GM12878 (cell line): ENCODE measurements around the gene PRDM16. TPM values are rescaled to one million over a fixed set of nuclear protein-coding genes. Genes with fewer than 3 reads are reported as not detected.

Experiments
- ATAC-seq: fragments of 200-7000 bp; cut with Tn5 transposase; 3 replicates; pipeline ENCODE4 v1.9.1; 2020; ENCODE audit warnings: mild to moderate bottlenecking, moderate library complexity
- BruUV-seq: library from RNA; stranded (reverse); fragments of 400-500 nt; replicated peaks from 2 replicates; lab custom pipeline; 2021; lab: Mats Ljungman, UMichigan
- CTCF ChIA-PET: fragments of 300-600 bp; sonication (Branson Sonifier 250); formaldehyde crosslinking; extraction: SDS; loops from one replicate; lab custom pipeline; 2021; ENCODE audit warnings: inconsistent platforms; lab: Yijun Ruan, JAX
- POLR2A ChIA-PET: fragments of 350-600 bp; formaldehyde crosslinking; extraction: SDS; loops from one replicate; lab custom pipeline; 2021; ENCODE audit warnings: inconsistent platforms; lab: Charles Lee
- RAD21 ChIA-PET: fragments of 300-600 bp; sonication (Branson Sonifier 250); formaldehyde crosslinking; loops from one replicate; lab custom pipeline; 2023; ENCODE audit warnings: antibody characterized with exemption; ENCODE audit not compliant: unreplicated experiment; lab: Charles Lee
- SMC1A ChIA-PET: fragments of 300-600 bp; sonication (Branson Sonifier 250); formaldehyde crosslinking; loops from one replicate; lab custom pipeline; 2023; ENCODE audit not compliant: unreplicated experiment, uncharacterized antibody; lab: Charles Lee
- DNase-seq: peaks from one replicate; pipeline ENCODE4 v3.0.0-alpha.2; 2011; ENCODE audit warnings: low read depth, low spot score
- FAIRE-seq: peaks from 3 replicates; lab custom pipeline; 2011; peaks lifted over from hg19 to GRCh38; lab: Jason Lieb, UNC
- H2AFZ ChIP-seq: 2 replicates; pipeline ENCODE4 v1.6.0; 2011; ENCODE audit warnings: low read depth, low read length, control low read depth; ENCODE audit not compliant: control insufficient read depth
- H3K27ac ChIP-seq: 2 replicates; pipeline ENCODE4 v1.5.1; 2011; ENCODE audit warnings: control low read depth; ENCODE audit not compliant: control insufficient read depth, insufficient read depth
- H3K27me3 ChIP-seq, 2 experiments: replicated peaks in 1 of 2; 2 replicates each; pipeline versions ENCODE4 v1.6.0 to v1.6.1; 2011; ENCODE audit warnings: low read length in 1 of 2; ENCODE audit not compliant: control insufficient read depth in 2 of 2, insufficient read depth in 2 of 2
- H3K36me3 ChIP-seq, 2 experiments: 2 replicates each; pipeline ENCODE4 v1.5.1; 2011; ENCODE audit warnings: low read length in 1 of 2; ENCODE audit not compliant: control insufficient read depth in 2 of 2, insufficient read depth in 2 of 2
- H3K4me1 ChIP-seq: 2 replicates; pipeline ENCODE4 v1.6.1; 2011; ENCODE audit warnings: mild to moderate bottlenecking, low read length, moderate library complexity, mixed read lengths; ENCODE audit not compliant: control insufficient read depth, insufficient read depth
- H3K4me2 ChIP-seq: 2 replicates; pipeline ENCODE4 v1.6.0; 2011; ENCODE audit warnings: control low read depth; ENCODE audit not compliant: control insufficient read depth, insufficient read depth
- H3K4me3 ChIP-seq: fragments of 200-600 bp; sonication (generic); 2 replicates; pipeline ENCODE4 v1.5.1; 2016
- H3K79me2 ChIP-seq: 2 replicates; pipeline ENCODE4 v1.6.0; 2011; ENCODE audit warnings: low read length; ENCODE audit not compliant: control insufficient read depth, insufficient read depth
- H3K9ac ChIP-seq: 2 replicates; pipeline ENCODE4 v1.8.0; 2011; ENCODE audit warnings: low read length, control low read depth, mixed read lengths; ENCODE audit not compliant: control insufficient read depth, insufficient read depth
- H3K9me3 ChIP-seq: replicated peaks from 3 replicates; pipeline ENCODE4 v1.5.1; 2011; ENCODE audit warnings: mild to moderate bottlenecking, low read length; ENCODE audit not compliant: control insufficient read depth, insufficient read depth
- H4K20me1 ChIP-seq: 2 replicates; pipeline ENCODE4 v1.6.0; 2011; ENCODE audit not compliant: control insufficient read depth, insufficient read depth
- EED ChIP-seq: sonication (generic); IDR thresholded peaks from 2 replicates; pipeline ENCODE4 v1.6.1; 2016; ENCODE audit warnings: antibody characterized with exemption, low read depth
- MEF2A ChIP-seq: IDR thresholded peaks from 2 replicates; pipeline ENCODE4 v1.6.1; 2011; ENCODE audit warnings: low read depth, mild to moderate bottlenecking, low read length, moderate library complexity; ENCODE audit not compliant: insufficient read depth
- MYB ChIP-seq: fragments of 150-350 bp; IDR thresholded peaks from 2 replicates; pipeline ENCODE4 v1.6.1; 2014; ENCODE audit warnings: mild to moderate bottlenecking, low read depth, low read length, borderline replicate concordance
- ZBTB11 ChIP-seq: fragments of 450-650 bp; formaldehyde crosslinking; IDR thresholded peaks from 2 replicates; pipeline ENCODE4 v1.5.0; 2022; ENCODE audit warnings: mild to moderate bottlenecking, missing genetic modification characterization
- WGBS: methylation state at CpG from one replicate; pipeline ENCODE4 v1.1.6; 2016; ENCODE audit warnings: low lambda C conversion rate; ENCODE audit not compliant: insufficient replicate concordance, insufficient coverage; ENCODE audit errors: missing lambda C conversion rate; 5-methylcytosine and 5-hydroxymethylcytosine counted together
- in situ Hi-C: fragments of 300-500 bp; cut with MboI; formaldehyde crosslinking; loops from 9 replicates; pipeline ENCODE4 v1.14.3; 2018; ENCODE audit warnings: mixed read lengths
- intact Hi-C: fragments of 100-400 bp; cut with micrococcal nuclease; formaldehyde crosslinking; loops from one replicate; pipeline ENCODE4 v1.14.2; 2022; ENCODE audit not compliant: unreplicated experiment
- polyA plus RNA-seq, 11 experiments: library from polyadenylated mRNA; depleted of rRNA in 4 of 11; unstranded in 6 of 11; stranded (reverse) in 5 of 11; fragments of >200 nt; fragmentation: Nextera tagmentation in 4 of 11; fragmentation: Illumina TruSeq in 1 of 11; extraction: Ambion mirVana in 4 of 11; extraction: Trizol in 1 of 11; gene quantifications; 1 replicate in 1 of 11; 2 replicates in 10 of 11; pipeline versions ENCODE4 v1.2.1 to v1.2.3, GENCODE V29; 2011 to 2016; ENCODE audit warnings: inconsistent platforms in 2 of 11, missing spikeins in 2 of 11, low read depth in 1 of 11
- total RNA-seq, 4 experiments: library from RNA; depleted of rRNA in 3 of 4; stranded (reverse); fragments of >200 nt in 3 of 4; fragmentation: Illumina TruSeq in 1 of 4; extraction: Trizol in 1 of 4; gene quantifications; 2 replicates each; pipeline versions ENCODE4 v1.2.1 to v1.2.3, GENCODE V29; 2013 to 2021

Gene PRDM16
- total and polyA plus RNA-seq, 10 of the 15 experiments (the other 5 are each of a cell fraction or from before 2014, with no cell fraction given) = 0.03 TPM; not detected in 9

GRCh38 chr1:3072391-3073185 lies 3.6 kb downstream of the PRDM16 start:
- Histone ChIP-seq H4K20me1 (no peaks in the 10 kb centered on the region), H3K4me1 (no peaks in the 10 kb centered on the region), H3K9me3 (no peaks in the 10 kb centered on the region), H3K27ac (no peak overlapping the region), H3K79me2 (no peaks in the 10 kb centered on the region), H3K4me2 (no peak overlapping the region), H3K36me3 (no peaks in the 10 kb centered on the region), H3K9ac (no peak overlapping the region), H3K27me3 (no peaks in the 10 kb centered on the region; a peak in 4 of 4 replicates), H3K4me3 (no peak overlapping the region), H2AFZ (no peak overlapping the region)
- WGBS = 38% methylated on average over 28 of the region's 32 CpGs
- in situ Hi-C loops (no loop called here), intact Hi-C loops (no loop called here)
- CTCF ChIA-PET = no interaction called here
- RAD21 ChIA-PET = no interaction called here
- FAIRE-seq (no peak), DNase-seq (no peak), ATAC-seq (no peak)
- TF ChIP-seq EED (no peak), MYB (no peak), ZBTB11 (no peak), MEF2A (no peak)
- no TSS peak for BruUV-seq
- POLR2A ChIA-PET = no interaction called here
- SMC1A ChIA-PET = no interaction called here
